NCI-H2081 (cell line): ENCODE data around the gene ANTXR1.
"Not testable (repeated sequence)": the region's sequence is repeated elsewhere in the genome, so short reads cannot be mapped to it uniquely, and the experiment has no call there.

Experiments
- DNase-seq, 2 experiments: peaks; one replicate each; lab custom pipeline; 2025; lab: John Stamatoyannopoulos, UW

Gene ANTXR1

GRCh38 chr2:69211048-69211447, 198.1 kb downstream of the ANTXR1 start:
- DNase-seq = no peak

GRCh38 chr2:69211686-69212085, 198.7 kb downstream of the ANTXR1 start:
- DNase-seq = no peak

GRCh38 chr2:69212238-69213028, 199.5 kb downstream of the ANTXR1 start:
- no peak for DNase-seq

GRCh38 chr2:69213201-69213600, 200.2 kb downstream of the ANTXR1 start:
- no peak for DNase-seq

- DNase-seq = no peak
These were observed 200.8 kb downstream of the ANTXR1 start for GRCh38 chr2:69213782-69214181.

- DNase-seq = no peak
These were observed 201.9 kb downstream of the ANTXR1 start for GRCh38 chr2:69214898-69215297.

GRCh38 chr2:69216535-69217332, 203.8 kb downstream of the ANTXR1 start:
- no peak for DNase-seq

GRCh38 chr2:69217333-69218080, 204.5 kb downstream of the ANTXR1 start:
- DNase-seq = peak in 1 of 2 experiments; percentile 19

- no peak for DNase-seq
These were observed 208.5 kb downstream of the ANTXR1 start for GRCh38 chr2:69221512-69221911.

GRCh38 chr2:69221960-69222751, 209.2 kb downstream of the ANTXR1 start:
- DNase-seq = no peak

GRCh38 chr2:69222953-69223658, 210.1 kb downstream of the ANTXR1 start:
- DNase-seq = no peak

GRCh38 chr2:69223759-69224511, 211.0 kb downstream of the ANTXR1 start:
- no peak for DNase-seq

GRCh38 chr2:69224512-69224837, 211.5 kb downstream of the ANTXR1 start:
- DNase-seq = no peak

GRCh38 chr2:69225933-69226332, 213.0 kb downstream of the ANTXR1 start:
- no peak for DNase-seq

- no peak for DNase-seq
These were observed 213.9 kb downstream of the ANTXR1 start for GRCh38 chr2:69226903-69227302.

GRCh38 chr2:69227716-69228115, 214.7 kb downstream of the ANTXR1 start:
- DNase-seq = no peak

- DNase-seq = not testable (repeated sequence)
These were observed 218.0 kb downstream of the ANTXR1 start for GRCh38 chr2:69230946-69231345.

GRCh38 chr2:69231612-69232277, 218.8 kb downstream of the ANTXR1 start:
- DNase-seq = no peak

GRCh38 chr2:69235835-69236234, 222.9 kb downstream of the ANTXR1 start:
- not testable (repeated sequence) for DNase-seq
